Endometrial microvascular endothelial cells (primary cell): ENCODE measurements around the gene NCEH1. TPM values are rescaled to one million over a fixed set of nuclear protein-coding genes. Genes with fewer than 3 reads are reported as not detected.

Source experiments
- in situ Hi-C: cut with HindIII; loops from 2 replicates; pipeline ENCODE4 v1.10.0; 2017; ENCODE audit warnings: low sequenced_read_pairs, low pct_unique_long_range_greater_than_20kb; ENCODE audit errors: inconsistent ontology term
- total RNA-seq: library from RNA; depleted of rRNA; stranded (reverse); fragments of >200 nt; gene quantifications from one replicate; pipeline ENCODE4 v1.2.3, GENCODE V29; 2015; ENCODE audit errors: inconsistent ontology term

Gene NCEH1
- total RNA-seq, 1 donor from 2014 or later: 45.5 TPM

DNA sequence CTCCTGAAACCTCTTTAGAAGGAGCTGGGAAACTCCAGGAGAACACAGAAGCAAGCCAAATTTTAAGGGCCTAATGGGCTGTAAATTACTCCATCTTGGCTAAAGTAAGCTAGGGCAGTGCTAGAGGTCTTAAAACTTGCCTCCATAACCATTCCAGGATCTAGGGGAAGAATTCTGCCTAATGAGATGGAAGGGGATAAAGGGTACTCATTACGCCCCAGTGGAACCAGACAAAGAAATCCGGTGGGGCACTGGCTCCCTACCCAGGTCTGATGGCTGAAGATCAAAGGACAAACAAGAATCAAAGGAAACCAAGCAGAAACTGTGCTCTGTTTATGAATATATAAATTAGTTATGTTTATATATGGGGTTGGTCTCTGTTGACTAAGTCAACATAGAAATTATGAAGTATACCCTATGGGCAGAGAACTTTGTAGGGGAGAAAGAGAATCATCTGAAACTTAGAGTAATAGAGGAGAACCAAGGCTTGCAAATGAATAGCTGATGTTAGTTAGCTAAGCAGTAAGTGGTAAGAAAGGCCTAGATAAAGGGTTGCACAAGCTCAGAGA is 57.8 kb downstream of the NCEH1 start:
- in situ Hi-C loops: no loop called here

DNA sequence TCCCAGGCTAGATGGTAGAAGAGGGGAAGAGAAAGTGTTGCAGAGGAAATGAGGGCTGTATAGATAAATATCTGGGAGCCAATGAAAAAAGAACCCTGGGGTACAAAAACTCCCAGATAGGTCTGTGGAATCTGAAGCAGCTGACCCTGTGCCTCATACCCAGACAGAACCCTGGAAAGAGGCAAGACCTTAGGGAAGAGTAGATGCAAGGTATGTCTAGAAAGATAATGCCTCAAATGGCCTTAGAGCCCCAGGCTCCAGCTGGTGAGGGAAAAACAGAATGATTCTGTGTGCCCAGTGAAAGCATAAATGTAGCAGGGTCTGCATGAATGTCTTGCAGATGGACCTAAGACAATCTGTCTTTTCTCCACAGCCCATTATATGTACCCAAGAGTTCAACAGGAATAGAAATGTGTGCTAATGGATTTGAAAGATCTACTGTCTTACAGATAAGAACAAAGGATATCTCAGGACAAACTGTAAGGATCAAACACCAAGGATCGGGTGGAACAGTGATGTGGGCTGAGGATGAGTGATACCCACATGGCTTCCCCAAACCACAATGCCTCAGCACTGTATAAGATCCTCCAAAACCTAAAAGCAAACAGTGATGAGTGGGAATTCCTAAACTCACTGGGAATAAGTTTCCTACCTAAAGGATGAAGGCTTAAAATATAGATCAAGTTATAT is 58.8 kb downstream of the NCEH1 start:
- in situ Hi-C loops: no loop called here

DNA sequence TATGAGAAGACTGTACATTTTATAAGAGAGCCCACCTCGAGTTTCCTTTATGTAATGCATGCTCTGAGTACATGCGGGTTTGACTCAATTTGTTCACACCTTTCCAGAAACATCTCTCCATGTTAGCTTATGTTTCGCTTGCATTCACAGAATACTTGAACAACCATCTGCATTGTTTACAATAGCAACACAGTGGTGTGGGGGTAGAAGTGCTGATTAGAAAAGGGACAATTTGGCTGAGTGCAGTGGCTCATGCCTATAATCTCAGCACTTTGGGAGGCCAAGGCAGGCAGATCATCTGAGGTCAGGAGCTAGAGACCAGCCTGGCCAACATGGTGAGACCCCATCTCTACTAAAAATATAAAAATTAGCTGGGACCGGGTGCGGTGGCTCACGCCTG is 60.9 kb downstream of the NCEH1 start:
- in situ Hi-C loops: no loop called here

DNA sequence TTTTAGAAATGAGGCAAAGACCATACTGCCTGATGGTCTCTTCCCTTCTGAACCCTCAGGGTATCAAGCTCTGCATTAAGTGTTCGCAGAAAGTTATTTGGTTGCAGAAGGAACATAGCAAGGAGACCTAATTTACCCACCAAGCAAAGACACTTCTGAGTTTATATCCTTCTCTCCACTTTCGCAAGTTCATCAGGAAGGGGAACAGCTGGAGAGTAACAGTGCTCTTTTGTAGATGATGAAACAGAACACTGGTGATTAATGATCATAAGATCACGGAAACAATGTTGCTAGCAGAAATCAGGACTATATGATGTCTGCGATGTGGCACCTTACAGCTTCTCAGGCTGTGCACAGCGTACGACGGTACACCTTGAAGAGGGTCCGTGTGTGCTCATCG is 62.1 kb downstream of the NCEH1 start:
- in situ Hi-C loops: no loop called here

DNA sequence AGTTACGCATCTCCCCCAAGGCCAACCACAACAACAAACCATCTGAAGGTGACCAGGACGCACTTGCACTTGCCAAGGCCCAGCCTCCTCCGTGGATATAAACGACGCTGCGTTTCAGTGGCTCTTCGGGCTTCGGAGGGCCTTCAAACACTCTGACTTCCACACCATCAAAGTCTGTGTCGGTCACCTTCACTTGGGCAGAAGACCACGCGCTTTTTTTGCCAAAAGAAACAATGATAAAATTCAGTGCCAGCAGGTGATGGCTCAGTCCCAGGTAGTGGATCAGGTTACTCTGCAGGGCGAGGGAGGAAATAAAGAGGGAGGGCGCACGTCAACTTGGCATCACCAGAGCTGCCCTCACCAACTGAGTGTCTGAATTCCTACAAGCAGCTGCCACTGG is 63.0 kb downstream of the NCEH1 start:
- in situ Hi-C loops: no loop called here

DNA sequence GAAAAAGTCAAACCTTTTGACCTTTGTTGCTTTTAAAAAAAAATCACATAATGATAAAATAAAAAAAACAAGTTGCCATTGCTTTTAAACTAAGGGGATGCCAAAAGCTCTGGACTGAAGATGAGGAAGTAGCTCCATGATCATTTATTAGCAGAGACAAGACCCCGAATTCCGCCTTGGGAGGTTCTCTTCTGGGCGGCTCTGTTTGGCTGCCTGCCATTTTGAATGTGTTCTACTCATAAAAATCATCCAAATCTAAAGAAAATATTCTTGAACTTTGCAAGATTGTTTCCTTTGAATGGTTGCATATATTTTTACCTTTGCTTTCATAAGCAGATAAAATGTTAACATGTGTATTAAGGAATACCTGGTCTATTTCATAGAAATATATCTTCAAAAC is 63.8 kb downstream of the NCEH1 start:
- in situ Hi-C loops: no loop called here

DNA sequence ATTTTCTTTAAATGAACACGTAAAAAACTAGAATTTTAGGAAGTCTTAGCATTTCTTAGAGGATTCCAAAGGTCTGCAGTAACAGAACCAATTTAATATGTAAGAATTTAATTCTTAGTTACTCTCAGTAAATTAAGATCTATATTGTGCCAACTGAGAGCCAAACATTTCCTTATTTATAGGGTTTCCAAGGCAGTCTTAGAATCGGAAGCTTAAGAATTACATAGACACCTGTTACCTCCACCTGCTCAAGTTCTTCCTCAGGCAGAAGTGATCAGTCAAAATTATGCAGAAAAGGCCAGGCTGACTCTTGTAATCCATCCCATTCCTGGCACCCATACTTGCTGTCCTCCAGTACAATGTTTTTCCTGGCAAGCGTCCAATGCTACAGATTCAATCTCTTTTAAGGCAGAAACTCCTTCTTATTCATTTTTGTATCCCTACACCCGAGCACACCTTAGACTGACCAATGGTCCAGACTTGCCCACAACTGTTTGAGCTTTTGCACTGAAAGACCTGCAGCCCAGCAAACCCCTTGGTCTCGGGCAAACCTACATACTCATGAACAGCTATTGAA is 64.3 kb downstream of the NCEH1 start:
- in situ Hi-C loops: no loop called here

DNA sequence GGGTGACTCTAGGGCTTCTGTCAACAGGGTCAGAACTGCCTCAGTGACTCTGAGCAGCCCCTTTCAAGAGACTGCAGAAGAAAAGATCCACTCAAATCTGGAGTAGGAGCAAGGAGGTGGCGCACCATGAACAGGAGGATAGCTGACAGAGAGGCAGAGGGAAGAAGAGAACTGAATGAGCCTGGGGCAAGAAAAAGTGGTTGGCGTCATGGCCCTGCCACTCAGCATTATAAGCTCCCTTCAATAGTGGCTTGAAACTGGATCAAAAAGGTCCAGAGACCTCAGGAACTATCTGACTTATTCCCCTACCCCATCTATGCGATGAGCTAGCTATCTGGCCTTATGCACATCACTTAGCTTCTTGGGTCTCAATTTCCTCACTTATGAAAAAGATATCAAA is 66.6 kb downstream of the NCEH1 start:
- in situ Hi-C loops: no loop called here

DNA sequence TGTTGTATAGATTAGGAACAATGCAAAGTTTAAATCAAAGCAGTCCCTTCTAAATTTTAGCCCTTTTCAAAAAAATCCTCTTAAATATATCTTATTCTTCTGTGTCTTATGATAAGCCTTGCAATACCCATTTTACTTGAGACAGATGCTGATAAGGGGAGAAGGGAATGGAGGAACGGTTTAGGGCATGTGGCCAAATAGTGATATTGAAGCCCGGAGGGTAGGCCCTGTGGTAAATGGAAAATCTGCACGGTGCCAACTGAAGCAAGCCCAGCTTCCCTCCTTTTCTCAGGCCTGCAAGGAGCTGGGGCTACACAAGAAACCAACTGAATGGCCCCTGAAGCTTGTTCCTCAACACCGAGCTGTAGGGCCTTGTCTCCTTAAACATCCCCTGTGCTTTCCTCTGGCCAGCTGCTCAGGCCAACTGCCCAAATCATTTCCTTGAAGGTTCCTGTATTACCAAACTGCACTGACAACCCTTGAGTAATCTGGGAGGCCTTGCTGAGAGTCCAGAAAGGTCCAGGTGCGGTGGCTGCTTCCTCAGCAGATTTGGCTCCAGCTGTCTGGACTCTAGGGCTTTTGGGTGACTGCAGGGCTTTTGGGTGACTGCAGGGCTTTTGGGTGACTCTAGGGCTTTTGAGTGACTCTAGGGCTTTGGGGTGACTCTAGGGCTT is 67.2 kb downstream of the NCEH1 start:
- in situ Hi-C loops: no loop called here

DNA sequence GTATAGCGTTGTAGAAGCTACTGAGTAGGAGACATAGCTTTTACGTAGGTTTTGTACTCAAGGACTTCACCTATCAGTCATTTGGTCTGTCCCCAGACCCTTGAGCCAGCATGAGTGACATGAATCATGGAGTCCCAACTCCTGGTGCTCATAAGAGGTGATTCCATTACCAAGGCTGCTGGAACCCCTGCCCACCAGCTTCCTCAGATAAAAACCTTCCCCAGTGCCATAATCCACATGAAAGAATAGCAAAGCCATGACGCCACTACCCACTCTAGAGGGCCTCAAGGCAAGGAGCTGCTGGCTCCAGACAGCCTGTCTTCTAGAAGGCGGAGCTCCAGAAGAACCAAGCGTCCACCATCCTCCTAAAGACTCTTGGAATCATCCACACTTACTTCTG is 69.6 kb downstream of the NCEH1 start:
- in situ Hi-C loops: no loop called here

DNA sequence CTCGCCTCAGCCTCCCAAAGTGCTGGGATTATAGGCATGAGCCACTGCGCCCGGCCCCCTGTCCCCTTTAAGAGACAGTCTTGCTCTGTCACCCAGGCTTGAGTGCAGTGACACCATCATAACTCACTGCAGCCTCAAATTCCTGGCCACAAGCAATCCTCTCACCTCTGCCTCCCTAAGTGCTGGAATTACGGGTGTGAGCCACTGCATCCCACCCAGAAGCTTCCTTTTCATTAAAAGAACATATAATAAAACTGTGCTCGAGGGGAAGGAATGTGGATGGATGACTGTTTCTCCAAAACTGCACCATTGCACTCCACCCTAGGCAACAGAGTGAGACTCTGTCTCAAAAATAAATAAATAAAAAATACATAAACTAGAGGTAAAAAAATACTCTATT is 70.1 kb downstream of the NCEH1 start:
- in situ Hi-C loops: no loop called here

DNA sequence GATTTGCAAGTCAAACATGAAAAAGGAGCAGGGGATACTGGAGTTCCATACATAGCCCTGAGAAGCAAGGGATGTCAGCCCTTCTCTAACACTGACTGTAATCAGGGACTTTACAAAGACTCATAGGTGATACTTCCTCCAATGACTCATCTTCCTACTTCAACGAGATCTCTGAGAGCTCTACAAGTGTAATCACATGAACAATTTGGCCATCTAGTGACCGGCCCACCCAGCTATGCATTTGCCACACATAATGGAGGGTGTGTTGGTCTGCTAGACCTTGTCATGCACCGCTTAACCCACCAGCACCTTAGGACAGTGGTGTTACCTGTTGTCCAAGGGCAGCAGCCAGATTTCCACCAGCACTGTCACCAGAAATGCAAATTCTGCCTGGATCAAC is 75.3 kb downstream of the NCEH1 start:
- in situ Hi-C loops: no loop called here

DNA sequence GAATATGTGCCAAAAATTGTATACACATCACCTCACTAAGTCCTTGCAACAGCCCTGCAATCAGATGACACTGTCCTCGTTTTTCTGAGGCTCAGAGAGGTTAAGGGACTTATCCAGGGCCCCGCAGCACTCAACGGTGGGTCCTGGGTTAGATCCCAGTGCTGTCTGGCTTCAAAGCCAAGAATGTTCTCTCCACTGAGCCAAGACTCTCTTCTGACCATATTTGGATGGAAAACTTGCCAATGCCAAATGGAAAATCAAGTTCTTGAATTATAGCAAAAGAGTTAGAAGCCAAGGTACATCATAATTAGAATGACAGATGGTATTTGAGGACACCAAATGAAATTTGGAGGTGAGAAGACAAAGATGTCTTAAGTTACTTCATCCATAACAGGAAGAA is 75.9 kb downstream of the NCEH1 start:
- in situ Hi-C loops: no loop called here

DNA sequence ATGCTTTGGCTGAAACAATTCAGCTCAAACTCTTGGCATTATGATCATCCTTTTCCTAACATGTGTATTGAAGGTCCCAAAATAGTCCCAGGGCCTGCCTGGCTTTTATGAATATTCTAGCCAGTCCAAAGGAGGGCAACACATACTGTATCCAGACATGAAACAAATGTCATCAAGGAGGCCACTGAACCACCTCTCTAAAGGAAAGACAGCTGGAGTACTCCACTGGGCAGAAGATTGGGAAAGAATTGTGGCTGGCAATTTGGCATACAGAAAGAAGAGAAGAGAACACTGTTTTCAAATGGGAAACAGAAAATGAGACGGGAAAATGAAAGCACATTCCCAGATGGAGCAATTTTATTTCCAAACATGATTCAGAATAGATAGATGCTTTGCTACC is 80.6 kb downstream of the NCEH1 start:
- in situ Hi-C loops: no loop called here

DNA sequence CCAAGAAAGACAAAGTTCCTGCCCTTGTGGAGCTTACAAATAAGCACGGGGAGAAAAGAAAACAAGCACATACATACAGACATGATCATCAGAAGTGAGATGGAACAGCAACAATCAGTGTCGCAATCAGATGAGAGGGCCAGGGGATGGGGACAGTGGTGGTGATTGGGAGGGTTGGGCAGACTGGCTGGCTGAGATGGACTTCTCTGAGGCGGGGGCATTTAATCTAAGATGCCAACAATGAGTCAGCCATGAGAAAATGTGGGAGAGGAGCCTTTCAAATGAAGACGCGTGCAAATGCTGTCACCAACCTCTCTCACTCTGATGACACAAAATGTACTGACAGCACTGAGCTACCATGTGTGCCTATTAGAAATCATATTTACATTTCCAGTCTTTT is 81.4 kb downstream of the NCEH1 start:
- in situ Hi-C loops: no loop called here

DNA sequence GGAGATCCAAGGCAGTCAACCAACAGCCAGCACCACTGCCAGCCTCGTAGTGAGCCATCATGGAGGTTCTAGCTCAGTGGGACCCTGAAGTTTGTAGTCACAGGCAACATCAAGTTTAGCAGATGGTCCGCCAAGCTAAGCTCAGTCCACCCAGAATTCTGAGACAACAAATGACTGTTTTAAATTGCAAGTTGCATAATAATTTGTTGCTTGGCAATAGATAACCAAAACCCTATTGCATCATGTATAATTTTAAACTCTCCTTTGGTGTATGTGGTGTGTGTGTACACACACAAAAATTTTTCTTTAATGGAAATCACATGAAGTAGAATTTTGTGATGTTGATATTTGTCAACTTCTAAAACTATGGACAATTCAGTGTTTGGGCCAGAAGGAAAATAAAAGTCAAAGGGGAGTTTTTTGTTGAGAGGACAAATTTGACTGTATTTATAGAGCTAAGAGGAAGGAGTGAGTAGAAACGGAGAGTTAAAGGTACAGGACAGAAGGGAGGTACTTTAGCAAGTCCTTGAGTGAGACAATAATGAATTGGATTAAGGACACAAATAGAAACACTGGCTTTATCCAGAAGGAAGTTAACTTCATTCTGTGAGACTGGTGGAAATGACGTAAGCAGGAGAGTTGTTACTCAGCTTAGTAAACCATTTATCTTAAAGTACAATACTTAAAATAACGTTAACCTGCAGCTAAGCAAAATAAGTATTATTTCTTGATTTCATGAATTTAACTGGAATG is 83.6 kb downstream of the NCEH1 start:
- in situ Hi-C loops: no loop called here

DNA sequence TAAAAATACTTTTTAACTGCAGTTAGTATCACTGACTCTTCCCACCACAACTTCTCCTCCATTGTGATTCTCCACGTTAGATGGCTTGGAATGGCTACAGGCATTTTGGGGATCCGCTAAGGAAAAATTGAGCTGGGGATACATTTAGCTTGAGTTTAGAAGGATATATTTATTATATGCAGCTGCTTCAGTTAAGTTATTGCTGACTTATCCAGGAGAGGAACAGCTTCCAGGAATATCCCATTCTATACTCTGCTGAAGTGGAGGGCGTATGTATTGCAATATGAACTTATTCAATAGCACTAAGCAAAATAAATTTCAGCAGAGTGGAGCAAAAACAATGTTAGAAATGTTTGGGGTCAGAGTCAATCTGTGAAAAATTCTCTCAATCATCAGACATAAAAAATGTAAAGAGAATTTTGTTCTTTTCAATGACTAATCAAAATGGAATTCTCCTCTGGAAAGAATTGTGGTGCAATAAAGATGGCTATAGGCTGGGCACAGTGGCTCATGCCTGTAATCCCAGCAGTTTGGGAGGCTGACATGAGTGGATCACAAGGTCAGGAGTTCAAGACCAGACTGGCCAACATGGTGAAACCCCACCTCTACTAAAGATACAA is 84.7 kb downstream of the NCEH1 start:
- in situ Hi-C loops: no loop called here

DNA sequence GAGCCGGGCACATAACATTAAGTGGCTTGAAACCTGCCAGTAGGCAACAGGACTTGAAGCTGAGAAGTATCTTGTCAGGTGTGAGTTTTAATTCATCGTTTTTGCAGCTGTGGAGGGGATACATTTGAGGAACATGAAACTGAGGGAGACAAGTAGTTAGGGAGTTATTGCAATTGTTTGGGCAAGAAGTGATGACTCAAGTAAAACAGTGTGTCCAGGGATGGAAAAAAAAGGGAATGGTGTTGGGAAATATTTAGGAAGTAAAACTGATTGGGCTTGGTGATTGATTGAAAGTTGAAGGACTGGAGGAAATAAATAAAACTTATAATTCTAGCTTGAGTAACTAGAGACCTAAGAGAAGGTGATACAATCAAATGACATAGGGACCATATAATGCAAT is 85.5 kb downstream of the NCEH1 start:
- in situ Hi-C loops: no loop called here

DNA sequence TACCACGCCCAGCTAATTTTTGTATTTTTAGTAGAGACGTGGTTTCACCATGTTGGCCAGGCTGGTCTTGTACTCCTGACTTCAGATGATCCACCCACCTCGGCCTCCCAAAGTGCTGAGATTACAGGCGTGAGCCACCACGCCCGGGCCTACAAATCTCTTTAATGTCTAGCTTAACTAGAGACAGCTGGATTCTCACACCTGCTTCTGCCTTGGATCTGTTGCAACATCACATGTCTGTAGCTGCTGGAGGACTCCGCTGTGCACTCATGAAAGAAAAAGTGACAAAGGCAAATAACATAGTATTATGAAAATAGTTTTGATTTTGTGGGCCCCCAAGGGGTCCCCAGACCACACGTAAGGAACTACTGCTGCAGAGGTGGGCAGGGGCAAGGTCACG is 85.9 kb downstream of the NCEH1 start:
- in situ Hi-C loops: no loop called here
